Midbrain (tissue), 1 donor: ENCODE results near the gene FOXE1.

ENCODE experiments used
- DNase-seq: peaks from one replicate; lab custom pipeline; 2025; lab: John Stamatoyannopoulos, UW

FOXE1 gene

GRCh38 chr9:97866300-97866699 lies 13.3 kb downstream of the FOXE1 start:
- no peak for DNase-seq

- no peak for DNase-seq
Measured at GRCh38 chr9:97866848-97867247, 13.8 kb downstream of the FOXE1 start.

DNA sequence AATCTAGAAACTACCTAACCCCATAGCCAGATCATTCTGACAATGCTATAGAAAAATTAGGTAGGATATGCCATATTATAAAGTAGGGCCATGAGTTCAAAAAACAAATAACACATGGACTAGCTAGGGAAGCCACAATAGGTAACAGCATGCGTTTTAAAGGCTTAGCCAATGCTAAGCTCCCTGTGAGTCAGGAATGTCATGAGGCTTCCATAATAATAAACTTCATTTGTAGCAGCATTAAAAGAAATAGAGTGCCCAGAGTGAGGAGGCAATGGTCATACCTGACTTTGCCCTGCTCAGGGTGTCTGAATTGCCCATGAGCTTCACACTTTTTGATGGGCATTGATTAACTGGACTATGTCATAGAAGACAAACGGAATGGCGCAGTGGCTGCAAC lies 15.8 kb downstream of the FOXE1 start:
- no peak for DNase-seq

- DNase-seq = no peak
Measured at GRCh38 chr9:97873425-97873824, 20.4 kb downstream of the FOXE1 start.

DNA sequence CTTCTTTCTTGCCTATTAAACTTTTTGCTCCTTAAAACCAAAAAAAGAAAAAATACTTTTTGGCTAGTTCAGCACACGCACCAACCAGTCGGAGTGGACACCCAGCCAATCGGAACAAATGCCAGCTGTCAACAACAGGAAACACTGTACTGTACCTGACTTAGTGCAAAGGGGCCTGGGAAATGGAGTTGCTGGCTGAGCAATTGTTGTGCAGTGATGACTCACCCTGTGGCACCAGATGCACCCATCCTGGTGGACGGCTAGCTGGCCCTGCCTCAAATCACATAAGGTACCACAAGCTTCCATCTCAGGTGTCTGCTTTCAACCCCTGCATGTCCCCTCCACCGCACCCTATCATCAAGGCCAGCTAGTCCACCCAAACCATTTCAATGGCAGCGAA lies 20.9 kb downstream of the FOXE1 start:
- no peak for DNase-seq

GRCh38 chr9:97874624-97875023 lies 21.6 kb downstream of the FOXE1 start:
- no peak for DNase-seq

- DNase-seq = no peak
Measured at GRCh38 chr9:97875111-97875510, 22.1 kb downstream of the FOXE1 start.

DNA sequence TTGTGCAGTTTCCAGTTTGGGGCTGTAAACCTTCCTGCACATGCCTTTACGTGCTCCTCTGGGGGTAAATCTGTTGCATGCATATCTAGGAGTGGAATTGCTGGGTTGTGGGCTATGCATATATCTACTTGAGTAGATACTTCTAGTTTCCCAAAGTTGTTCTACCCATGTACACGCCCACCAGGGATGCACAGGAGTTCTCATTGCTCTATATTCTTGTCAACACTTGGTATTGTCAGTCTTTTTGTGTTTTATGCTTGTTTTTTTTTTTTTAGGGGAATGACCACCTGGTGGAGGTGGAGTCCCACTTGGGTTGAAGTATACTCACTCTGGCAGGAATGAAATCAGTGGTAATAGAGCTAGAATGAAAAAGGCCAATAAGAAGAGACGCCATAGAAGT lies 23.0 kb downstream of the FOXE1 start:
- DNase-seq = no peak

GRCh38 chr9:97880336-97880735 lies 27.3 kb downstream of the FOXE1 start:
- DNase-seq = no peak

DNA sequence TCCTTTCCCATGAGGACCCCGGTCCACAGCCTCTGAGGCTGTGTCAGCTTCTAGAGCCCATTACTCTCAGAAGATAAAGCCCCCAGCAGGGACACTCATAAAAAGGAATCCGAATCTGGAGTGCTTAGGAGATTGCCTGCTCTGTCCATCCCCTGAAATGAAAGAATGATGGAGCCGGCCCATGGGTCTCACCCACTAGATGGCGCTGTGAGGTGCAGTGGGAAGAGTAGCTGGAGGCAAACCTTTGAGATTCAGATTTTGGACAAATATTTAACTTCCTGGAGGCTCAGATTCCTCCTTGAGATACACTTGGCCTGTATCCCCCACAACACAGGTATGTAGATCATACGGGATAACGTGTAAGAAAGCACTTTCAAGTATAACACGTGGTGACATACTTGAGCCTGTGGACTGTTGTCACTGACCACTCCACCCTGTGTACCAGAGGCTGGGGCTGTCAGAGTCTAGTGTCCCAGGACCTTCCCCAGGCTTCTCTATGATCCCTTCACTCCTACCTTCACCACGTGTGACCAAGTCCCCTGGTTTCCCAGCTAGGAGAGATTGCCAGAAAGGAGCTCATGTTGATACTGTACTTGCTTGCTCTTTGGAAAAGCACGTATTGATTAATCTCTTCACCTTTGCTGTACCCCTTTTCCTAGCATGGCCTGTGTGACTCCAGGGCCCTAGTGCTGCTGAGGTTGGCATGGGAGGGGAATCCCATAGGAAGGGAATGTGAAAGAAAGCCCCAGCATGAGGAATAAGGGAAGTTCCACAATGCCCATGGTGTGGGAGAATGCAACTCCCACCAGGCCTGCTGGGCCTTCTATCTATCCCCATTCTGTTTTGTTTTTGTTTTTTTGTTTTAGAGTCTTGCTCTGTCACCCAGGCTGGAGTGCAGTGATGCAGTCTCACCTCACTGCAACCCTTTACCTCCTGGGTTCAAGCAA lies 37.2 kb downstream of the FOXE1 start:
- DNase-seq = no peak

GRCh38 chr9:97891736-97892135 lies 38.7 kb downstream of the FOXE1 start:
- no peak for DNase-seq

DNA sequence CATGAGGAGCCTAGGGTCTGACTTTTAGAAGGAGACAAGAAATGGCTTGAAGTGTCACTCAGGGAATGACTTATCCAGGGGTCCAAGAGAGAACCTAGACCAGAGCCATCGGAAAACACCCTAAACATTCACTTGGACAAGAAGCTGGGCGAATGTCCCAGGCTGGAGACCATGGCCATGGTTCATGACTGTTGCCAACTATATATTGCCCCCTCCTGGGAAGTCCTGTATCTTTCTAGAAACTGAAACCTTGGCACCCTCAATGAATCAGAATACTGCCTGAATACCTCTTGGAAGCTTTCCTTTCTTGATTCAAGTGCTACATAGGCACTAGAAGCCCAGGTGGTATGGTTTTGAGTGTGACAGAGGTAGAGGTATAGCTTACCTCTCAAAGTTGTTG lies 39.4 kb downstream of the FOXE1 start:
- DNase-seq = no peak

DNA sequence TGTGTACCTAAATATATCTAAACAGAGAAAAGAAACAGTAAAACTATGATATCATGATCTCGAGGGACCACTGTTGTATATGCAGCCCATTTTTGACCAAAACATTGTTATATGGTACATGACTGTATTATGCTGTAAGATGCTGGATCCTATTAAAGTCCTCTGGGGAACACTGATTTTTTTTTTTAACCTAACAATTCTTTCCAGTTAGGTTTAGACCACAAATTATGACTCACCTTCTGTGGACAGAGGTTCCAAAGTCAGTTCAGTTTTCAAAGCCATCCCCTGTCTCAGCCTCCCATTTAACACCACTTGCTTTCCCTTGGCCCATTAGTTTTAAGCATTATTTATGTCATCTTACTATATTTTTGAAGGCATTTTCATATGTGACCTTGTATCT lies 42.2 kb downstream of the FOXE1 start:
- DNase-seq = no peak

GRCh38 chr9:97895695-97896332 lies 42.8 kb downstream of the FOXE1 start:
- no peak for DNase-seq

DNA sequence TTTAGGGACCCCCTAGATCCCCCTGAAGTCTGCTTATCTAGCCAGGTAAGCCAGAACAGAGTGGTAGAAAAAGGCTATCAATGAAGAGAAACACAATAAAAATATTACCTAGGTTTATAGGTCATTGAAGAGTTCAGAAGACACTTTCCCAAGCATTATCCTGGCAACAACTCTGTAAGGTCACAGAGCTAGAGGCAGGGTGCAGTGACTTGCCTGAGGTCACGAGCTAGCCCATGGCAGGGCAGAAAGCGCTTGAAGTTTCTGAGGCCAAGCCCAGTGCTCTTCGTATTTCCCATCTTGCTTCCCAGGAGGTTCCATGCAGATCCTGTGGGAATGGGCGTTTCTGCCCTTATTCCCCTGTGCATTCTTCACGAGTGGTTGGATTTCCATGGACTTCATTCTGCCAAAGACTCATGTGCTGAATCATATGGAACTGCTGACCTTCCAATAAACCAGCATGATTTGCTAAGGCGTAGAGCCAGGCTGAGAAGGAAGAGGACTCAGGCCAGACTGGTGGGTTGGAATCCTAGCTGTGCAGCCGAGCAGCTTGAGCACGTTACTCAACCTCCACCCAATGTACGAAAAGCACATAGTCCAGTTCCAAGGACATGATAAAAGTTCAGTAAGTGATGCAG lies 47.2 kb downstream of the FOXE1 start:
- DNase-seq = no peak

DNA sequence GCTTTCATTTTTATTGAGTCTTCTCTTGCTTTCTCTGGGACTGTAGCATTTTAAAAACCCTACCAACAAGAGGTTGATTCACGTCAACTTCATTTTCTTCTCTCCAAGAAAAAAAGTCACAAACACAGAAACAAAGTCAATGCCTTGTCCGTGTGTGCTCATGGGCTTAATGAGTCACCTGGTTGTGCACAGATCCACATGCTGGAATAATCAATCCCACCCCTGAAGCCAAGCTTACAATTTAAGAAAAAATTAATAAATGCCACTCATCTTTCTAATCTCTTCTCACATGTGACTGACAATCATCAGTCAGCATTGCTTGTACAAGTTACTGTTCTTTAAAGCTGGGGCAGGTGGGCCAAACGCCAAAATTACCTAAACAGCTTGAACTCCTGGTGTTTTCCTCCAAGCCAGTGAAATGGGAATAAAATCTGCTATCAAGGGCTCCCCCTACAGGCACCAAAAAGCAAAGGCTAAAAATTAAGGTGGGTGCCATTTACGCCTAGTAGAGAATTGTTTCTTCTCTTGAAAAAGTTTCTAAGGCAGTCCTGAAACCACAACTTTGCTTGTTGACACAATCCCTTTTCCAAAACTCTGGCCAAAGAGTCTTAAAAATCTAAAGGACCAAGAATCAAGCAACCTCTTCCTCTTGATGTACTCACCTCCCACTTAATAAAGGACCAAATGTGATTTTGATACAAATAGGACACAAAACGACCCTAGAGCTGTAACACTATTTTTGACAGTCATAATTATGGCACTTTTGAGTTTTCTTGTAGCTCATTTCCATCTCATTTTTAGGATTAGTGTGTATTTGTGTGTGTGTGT lies 47.9 kb downstream of the FOXE1 start:
- DNase-seq = peak; percentile 31

GRCh38 chr9:97903177-97903576 lies 50.2 kb downstream of the FOXE1 start:
- no peak for DNase-seq

DNA sequence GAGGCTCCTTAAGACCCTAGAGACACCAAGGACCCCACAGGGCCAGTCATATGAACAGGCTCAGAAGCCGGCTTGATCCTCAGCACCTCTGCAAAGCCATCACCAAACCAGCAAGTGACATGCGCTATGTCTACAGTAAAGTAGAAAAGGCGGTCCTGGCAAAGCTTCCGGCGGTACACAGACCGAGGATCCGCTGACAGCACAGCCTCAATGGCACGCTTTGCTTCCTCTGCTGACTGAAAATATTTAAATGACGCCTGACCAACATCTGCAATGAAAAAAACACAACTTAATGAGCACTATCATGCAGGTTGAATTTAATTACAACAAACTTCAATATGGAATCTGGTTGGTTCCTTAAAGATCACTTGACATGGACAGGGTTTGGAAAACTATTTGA lies 51.7 kb downstream of the FOXE1 start:
- no peak for DNase-seq

- no peak for DNase-seq
Measured at GRCh38 chr9:97905228-97905627, 52.2 kb downstream of the FOXE1 start.
